HepG2 (cell line): Measurements from ENCODE around the gene KPNA3. TPM values are rescaled to one million over a fixed set of nuclear protein-coding genes. Genes with fewer than 3 reads are reported as not detected.
A peak's percentile ranks its signal among the peaks of the same experiment; 100 is the strongest.

Experiments used
- AFF4 ChIP-seq: sonication (generic); formaldehyde crosslinking; IDR thresholded peaks from 2 replicates; pipeline ENCODE4 v1.4.0; 2020; ENCODE audit warnings: missing genetic modification reagents
- BORCS8-MEF2B ChIP-seq: sonication (generic); formaldehyde crosslinking; IDR thresholded peaks from 2 replicates; pipeline ENCODE4 v1.8.0; 2022; ENCODE audit warnings: mild to moderate bottlenecking, missing genetic modification reagents
- CTCF ChIP-seq: sonication (generic); formaldehyde crosslinking; IDR thresholded peaks from 2 replicates; pipeline ENCODE4 v1.5.0; 2020; ENCODE audit warnings: mild to moderate bottlenecking, missing genetic modification reagents, moderate library complexity
- PTBP1 ChIP-seq: fragments of 200-400 bp; formaldehyde crosslinking; IDR thresholded peaks from 2 replicates; pipeline ENCODE4 v1.6.1; 2018; ENCODE audit warnings: low read length, low read depth; ENCODE audit not compliant: poor library complexity, severe bottlenecking
- RERE ChIP-seq: IDR thresholded peaks from 2 replicates; pipeline ENCODE4 v1.6.1; 2016; ENCODE audit warnings: low read depth, missing genetic modification reagents, missing compliant biosample characterization
- RFXANK ChIP-seq: IDR thresholded peaks from 2 replicates; pipeline ENCODE4 v1.6.1; 2016
- ZFY ChIP-seq: sonication (generic); formaldehyde crosslinking; IDR thresholded peaks from 2 replicates; pipeline ENCODE4 v1.4.0; 2020; ENCODE audit warnings: missing genetic modification reagents
- ZNF121 ChIP-seq: sonication (generic); formaldehyde crosslinking; IDR thresholded peaks from 2 replicates; pipeline ENCODE4 v1.5.0; 2020; ENCODE audit warnings: mild to moderate bottlenecking, missing genetic modification reagents
- ZNF329 ChIP-seq: sonication (generic); formaldehyde crosslinking; IDR thresholded peaks from 2 replicates; pipeline ENCODE4 v1.9.0; 2021; ENCODE audit warnings: low read depth, mild to moderate bottlenecking, missing genetic modification reagents
- ZNF431 ChIP-seq: sonication (generic); formaldehyde crosslinking; IDR thresholded peaks from 2 replicates; pipeline ENCODE4 v1.9.0; 2022; ENCODE audit warnings: missing genetic modification reagents, low read depth, mild to moderate bottlenecking, borderline replicate concordance
- ZNF552 ChIP-seq: sonication (generic); formaldehyde crosslinking; IDR thresholded peaks from 2 replicates; pipeline ENCODE4 v1.9.0; 2022; ENCODE audit warnings: missing genetic modification reagents, mild to moderate bottlenecking, borderline replicate concordance
- ZNF605 ChIP-seq: sonication (generic); formaldehyde crosslinking; IDR thresholded peaks from 2 replicates; pipeline ENCODE4 v1.8.0; 2022; ENCODE audit warnings: mild to moderate bottlenecking, missing genetic modification reagents
- polyA plus RNA-seq, 8 experiments: library from polyadenylated mRNA; depleted of rRNA in 3 of 8; stranded (reverse) in 7 of 8; unstranded in 1 of 8; fragments of >200 nt; fragmentation: Illumina TruSeq in 4 of 8; extraction: Trizol in 4 of 8; gene quantifications; 2 replicates each; pipeline versions ENCODE4 v1.2.1 to v1.2.3, GENCODE V29; 2011 to 2016; ENCODE audit warnings: low read depth in 4 of 8, missing spikeins in 1 of 8, mixed read lengths in 1 of 8; ENCODE audit not compliant: insufficient read depth in 1 of 8
- total RNA-seq, 5 experiments: library from RNA; depleted of rRNA; stranded (reverse); fragments of >200 nt; fragmentation: Illumina TruSeq; extraction: Trizol; gene quantifications; 2 replicates each; pipeline ENCODE4 v1.2.3, GENCODE V29; 2016; ENCODE audit warnings: low read depth in 1 of 5
- TF ChIP-seq, protein P1 (sequence below): fragments of 450-650 bp; IDR thresholded peaks from 2 replicates; pipeline ENCODE4 v1.6.1; 2017
- TF ChIP-seq, protein P2 (sequence below): IDR thresholded peaks from 2 replicates; pipeline ENCODE4 v1.6.1; 2016; ENCODE audit warnings: mild to moderate bottlenecking

KPNA3 gene
- total and polyA plus RNA-seq, 2 of the 13 experiments (the other 11 are each of a cell fraction or from before 2014, with no cell fraction given): 13.0 to 28.9 TPM

GRCh38 chr13:49690995-49691784, 101.3 kb downstream of the KPNA3 start, which contains the start of gene EBPL (continued):
- TF ChIP-seq AFF4 (CRISPR knock-in tag): no peak
- no peak for TF ChIP-seq RERE (CRISPR knock-in tag)
- TF ChIP-seq BORCS8-MEF2B (CRISPR knock-in tag): peak; percentile 95
- TF ChIP-seq, protein P1, sequence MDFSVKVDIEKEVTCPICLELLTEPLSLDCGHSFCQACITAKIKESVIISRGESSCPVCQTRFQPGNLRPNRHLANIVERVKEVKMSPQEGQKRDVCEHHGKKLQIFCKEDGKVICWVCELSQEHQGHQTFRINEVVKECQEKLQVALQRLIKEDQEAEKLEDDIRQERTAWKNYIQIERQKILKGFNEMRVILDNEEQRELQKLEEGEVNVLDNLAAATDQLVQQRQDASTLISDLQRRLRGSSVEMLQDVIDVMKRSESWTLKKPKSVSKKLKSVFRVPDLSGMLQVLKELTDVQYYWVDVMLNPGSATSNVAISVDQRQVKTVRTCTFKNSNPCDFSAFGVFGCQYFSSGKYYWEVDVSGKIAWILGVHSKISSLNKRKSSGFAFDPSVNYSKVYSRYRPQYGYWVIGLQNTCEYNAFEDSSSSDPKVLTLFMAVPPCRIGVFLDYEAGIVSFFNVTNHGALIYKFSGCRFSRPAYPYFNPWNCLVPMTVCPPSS: no peak
- TF ChIP-seq, protein P2, sequence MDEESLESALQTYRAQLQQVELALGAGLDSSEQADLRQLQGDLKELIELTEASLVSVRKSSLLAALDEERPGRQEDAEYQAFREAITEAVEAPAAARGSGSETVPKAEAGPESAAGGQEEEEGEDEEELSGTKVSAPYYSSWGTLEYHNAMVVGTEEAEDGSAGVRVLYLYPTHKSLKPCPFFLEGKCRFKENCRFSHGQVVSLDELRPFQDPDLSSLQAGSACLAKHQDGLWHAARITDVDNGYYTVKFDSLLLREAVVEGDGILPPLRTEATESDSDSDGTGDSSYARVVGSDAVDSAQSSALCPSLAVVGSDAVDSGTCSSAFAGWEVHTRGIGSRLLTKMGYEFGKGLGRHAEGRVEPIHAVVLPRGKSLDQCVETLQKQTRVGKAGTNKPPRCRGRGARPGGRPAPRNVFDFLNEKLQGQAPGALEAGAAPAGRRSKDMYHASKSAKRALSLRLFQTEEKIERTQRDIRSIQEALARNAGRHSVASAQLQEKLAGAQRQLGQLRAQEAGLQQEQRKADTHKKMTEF (CRISPR knock-in tag): peak; percentile 81
- TF ChIP-seq ZNF329 (CRISPR knock-in tag): peak; percentile 79
- no peak; the same call in 1 of the 2 replicates for TF ChIP-seq CTCF (CRISPR knock-in tag)
- TF ChIP-seq RFXANK (CRISPR knock-in tag): no peak
- TF ChIP-seq PTBP1: no peak
- TF ChIP-seq ZNF121: peak; percentile 18; the same call in 1 of the 2 replicates
- TF ChIP-seq ZNF605 (CRISPR knock-in tag): 0 out of 2 replicates have a peak, but pooled peaks have one; percentile 27
- peak; percentile 94 for TF ChIP-seq ZNF431
- TF ChIP-seq ZNF552 (CRISPR knock-in tag): peak; percentile 84; the same call in 1 of the 2 replicates
- peak; percentile 96 for TF ChIP-seq ZFY (CRISPR knock-in tag)
